Fibroblast of gingiva (primary cell): ENCODE measurements around the gene MNT.

Source experiments
- DNase-seq: peaks from one replicate; pipeline ENCODE4 v3.0.0-alpha.2; 2011; ENCODE audit warnings: low read depth

Gene MNT

GRCh38 chr17:2380226-2380922 is 20.5 kb downstream of the MNT start:
- no peak for DNase-seq

GRCh38 chr17:2379489-2380225 is 21.2 kb downstream of the MNT start:
- DNase-seq, result no peak

GRCh38 chr17:2378905-2379304 is 22.0 kb downstream of the MNT start:
- no peak for DNase-seq

GRCh38 chr17:2377659-2378058 is 23.2 kb downstream of the MNT start:
- no peak for DNase-seq

GRCh38 chr17:2376107-2376506 is 24.8 kb downstream of the MNT start:
- DNase-seq, result no peak

- DNase-seq, result no peak
Observed at GRCh38 chr17:2375406-2375805, 25.5 kb downstream of the MNT start.

GRCh38 chr17:2374549-2375285 is 26.1 kb downstream of the MNT start:
- DNase-seq, result no peak

GRCh38 chr17:2373179-2373578 is 27.7 kb downstream of the MNT start:
- no peak for DNase-seq

GRCh38 chr17:2372681-2373080 is 28.2 kb downstream of the MNT start:
- DNase-seq, result no peak

- DNase-seq, result no peak
Observed at GRCh38 chr17:2372180-2372579, 28.7 kb downstream of the MNT start.

- no peak for DNase-seq
Observed at GRCh38 chr17:2371183-2372130, 29.4 kb downstream of the MNT start.

- no peak for DNase-seq
Observed at GRCh38 chr17:2370211-2370589, 30.7 kb downstream of the MNT start.

GRCh38 chr17:2369551-2370210 is 31.2 kb downstream of the MNT start:
- DNase-seq, result no peak

- no peak for DNase-seq
Observed at GRCh38 chr17:2369039-2369438, 31.8 kb downstream of the MNT start.

- DNase-seq, result no peak
Observed at GRCh38 chr17:2368359-2368758, 32.5 kb downstream of the MNT start.

GRCh38 chr17:2366747-2367494 is 33.9 kb downstream of the MNT start:
- no peak for DNase-seq

- no peak for DNase-seq
Observed at GRCh38 chr17:2365132-2365531, 35.7 kb downstream of the MNT start.

- no peak for DNase-seq
Observed at GRCh38 chr17:2364763-2365116, 36.1 kb downstream of the MNT start.

GRCh38 chr17:2363851-2364762 is 36.8 kb downstream of the MNT start:
- DNase-seq, result no peak

- DNase-seq, result no peak
Observed at GRCh38 chr17:2363318-2363717, 37.5 kb downstream of the MNT start.
